Smooth muscle cell (in vitro differentiated cells): Measurements from ENCODE around the gene PDK2. TPM values are rescaled to one million over a fixed set of nuclear protein-coding genes. Genes with fewer than 3 reads are reported as not detected.

ENCODE experiments used
- DNase-seq: peaks from one replicate; lab custom pipeline; 2025; ENCODE audit not compliant: unreplicated experiment; lab: John Stamatoyannopoulos, UW
- H2AFZ ChIP-seq: fragments of 200-600 bp; sonication (generic); 2 replicates; pipeline ENCODE4 v1.6.0; 2016; ENCODE audit warnings: antibody characterized with exemption, low read depth, mild to moderate bottlenecking
- H3F3A ChIP-seq: fragments of 200-600 bp; sonication (generic); 2 replicates; pipeline ENCODE4 v1.6.0; 2017; ENCODE audit warnings: antibody characterized with exemption, low read depth
- H3K27ac ChIP-seq: fragments of 200-600 bp; sonication (generic); 2 replicates; pipeline ENCODE4 v1.5.1; 2016; ENCODE audit warnings: low read depth, mild to moderate bottlenecking
- H3K27me3 ChIP-seq: fragments of 200-600 bp; sonication (generic); 2 replicates; pipeline ENCODE4 v1.6.1; 2016; ENCODE audit warnings: low read depth, mild to moderate bottlenecking
- H3K36me3 ChIP-seq: fragments of 200-600 bp; sonication (generic); 2 replicates; pipeline ENCODE4 v1.5.1; 2016; ENCODE audit warnings: low read depth
- H3K4me1 ChIP-seq: fragments of 200-600 bp; sonication (generic); 2 replicates; pipeline ENCODE4 v1.5.1; 2016; ENCODE audit warnings: low read depth
- H3K4me2 ChIP-seq: fragments of 200-600 bp; sonication (generic); 2 replicates; pipeline ENCODE4 v1.6.0; 2016; ENCODE audit warnings: mild to moderate bottlenecking
- H3K4me3 ChIP-seq: fragments of 200-600 bp; sonication (generic); 2 replicates; pipeline ENCODE4 v1.5.1; 2016; ENCODE audit warnings: mild to moderate bottlenecking
- H3K79me2 ChIP-seq: fragments of 200-600 bp; sonication (generic); 2 replicates; pipeline ENCODE4 v1.6.0; 2016; ENCODE audit warnings: low read depth, mild to moderate bottlenecking
- H3K9ac ChIP-seq: fragments of 200-600 bp; sonication (generic); 2 replicates; pipeline ENCODE4 v1.6.0; 2016; ENCODE audit warnings: low read depth
- H3K9me3 ChIP-seq: fragments of 200-600 bp; sonication (generic); replicated peaks from 2 replicates; pipeline ENCODE4 v1.5.1; 2016; ENCODE audit warnings: low read depth
- H4K20me1 ChIP-seq: fragments of 200-600 bp; sonication (generic); 2 replicates; pipeline ENCODE4 v1.6.0; 2016; ENCODE audit warnings: low read depth
- WGBS: methylation state at CpG from one replicate; pipeline ENCODE4 v1.1.7; 2016; ENCODE audit warnings: low lambda C conversion rate; 5-methylcytosine and 5-hydroxymethylcytosine counted together
- polyA plus RNA-seq: library from polyadenylated mRNA; unstranded; fragments of >200 nt; fragmentation: Nextera tagmentation; extraction: Ambion mirVana; gene quantifications from 2 replicates; pipeline ENCODE4 v1.2.1, GENCODE V29; 2016
- total RNA-seq: library from RNA; depleted of rRNA; stranded (reverse); fragments of >200 nt; gene quantifications from 2 replicates; pipeline ENCODE4 v1.2.3, GENCODE V29; 2014
- TF ChIP-seq, protein P1 (sequence below): fragments of 200-600 bp; sonication (generic); IDR thresholded peaks from 2 replicates; pipeline ENCODE4 v1.5.1; 2017; ENCODE audit warnings: borderline replicate concordance, mild to moderate bottlenecking, antibody characterized with exemption; ENCODE audit not compliant: insufficient read depth, poor library complexity, severe bottlenecking

The PDK2 gene
- total and polyA plus RNA-seq, 2 experiments from 2014 or later = 28.2 to 36.5 TPM

DNA sequence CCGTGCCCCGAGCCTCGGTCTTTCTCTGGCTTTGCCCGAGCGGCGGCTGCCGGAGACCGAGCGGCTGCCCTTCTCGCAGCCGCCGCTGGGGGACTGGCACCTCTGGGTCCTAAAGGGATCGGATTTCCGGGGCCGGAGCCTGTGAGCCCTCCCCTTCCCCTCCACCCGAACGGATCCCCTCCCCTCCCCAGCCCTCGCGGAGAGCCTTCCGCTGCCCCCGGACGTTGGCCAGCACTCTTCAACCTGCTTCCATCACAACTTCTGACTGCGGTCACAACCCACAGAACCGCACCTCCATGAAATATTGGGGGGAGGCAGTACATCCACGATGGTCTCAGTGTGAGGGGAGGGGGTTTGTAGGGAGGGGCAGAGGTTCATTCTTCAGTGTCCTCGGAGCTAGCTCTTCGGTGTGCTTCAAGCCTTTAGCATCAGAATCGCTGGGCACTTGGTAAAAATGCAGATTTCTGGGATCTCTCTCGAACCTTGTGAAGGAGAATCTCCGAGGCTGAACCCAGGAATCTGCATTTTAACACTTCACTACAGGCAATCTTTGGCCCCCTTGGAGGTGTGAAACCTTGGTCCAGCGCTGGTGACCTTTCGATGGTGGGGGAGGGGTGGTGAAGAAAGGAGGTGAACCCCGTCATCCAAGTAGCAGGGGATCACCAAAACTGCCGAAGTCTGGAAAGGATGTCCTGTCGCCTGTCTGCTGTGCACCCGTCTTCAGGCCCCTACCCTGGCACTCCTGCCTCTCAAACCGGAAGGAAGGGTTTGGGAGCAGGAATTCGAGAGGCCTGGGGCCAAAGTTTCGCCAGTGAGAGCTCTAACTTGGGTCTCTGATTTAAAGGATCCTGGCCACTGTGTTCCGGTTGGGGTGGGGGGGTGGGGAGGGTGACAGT is 56.1 kb downstream of the PDK2 start:
- Histone ChIP-seq H3F3A (peaks cover 12% of the 10 kb centered on the region), H2AFZ (no peak overlapping the region), H3K27me3 (no peaks in the 10 kb centered on the region), H3K4me1 (peaks cover 30% of the 10 kb centered on the region), H3K4me3 (peak overlapping the region; percentile 99), H3K36me3 (no peaks in the 10 kb centered on the region), H3K9me3 (no peaks in the 10 kb centered on the region), H3K27ac (peak overlapping the region; percentile 45), H3K4me2 (peak overlapping the region; percentile 98), H3K79me2 (peaks cover 45% of the 10 kb centered on the region), H3K9ac (peak overlapping the region; percentile 74), H4K20me1 (peaks cover 36% of the 10 kb centered on the region)
- under 1% methylated on average over 19 of the region's 40 CpGs for WGBS
- peak; percentile 66 for DNase-seq
- TF ChIP-seq, protein P1, sequence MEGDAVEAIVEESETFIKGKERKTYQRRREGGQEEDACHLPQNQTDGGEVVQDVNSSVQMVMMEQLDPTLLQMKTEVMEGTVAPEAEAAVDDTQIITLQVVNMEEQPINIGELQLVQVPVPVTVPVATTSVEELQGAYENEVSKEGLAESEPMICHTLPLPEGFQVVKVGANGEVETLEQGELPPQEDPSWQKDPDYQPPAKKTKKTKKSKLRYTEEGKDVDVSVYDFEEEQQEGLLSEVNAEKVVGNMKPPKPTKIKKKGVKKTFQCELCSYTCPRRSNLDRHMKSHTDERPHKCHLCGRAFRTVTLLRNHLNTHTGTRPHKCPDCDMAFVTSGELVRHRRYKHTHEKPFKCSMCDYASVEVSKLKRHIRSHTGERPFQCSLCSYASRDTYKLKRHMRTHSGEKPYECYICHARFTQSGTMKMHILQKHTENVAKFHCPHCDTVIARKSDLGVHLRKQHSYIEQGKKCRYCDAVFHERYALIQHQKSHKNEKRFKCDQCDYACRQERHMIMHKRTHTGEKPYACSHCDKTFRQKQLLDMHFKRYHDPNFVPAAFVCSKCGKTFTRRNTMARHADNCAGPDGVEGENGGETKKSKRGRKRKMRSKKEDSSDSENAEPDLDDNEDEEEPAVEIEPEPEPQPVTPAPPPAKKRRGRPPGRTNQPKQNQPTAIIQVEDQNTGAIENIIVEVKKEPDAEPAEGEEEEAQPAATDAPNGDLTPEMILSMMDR = peak; percentile 59

DNA sequence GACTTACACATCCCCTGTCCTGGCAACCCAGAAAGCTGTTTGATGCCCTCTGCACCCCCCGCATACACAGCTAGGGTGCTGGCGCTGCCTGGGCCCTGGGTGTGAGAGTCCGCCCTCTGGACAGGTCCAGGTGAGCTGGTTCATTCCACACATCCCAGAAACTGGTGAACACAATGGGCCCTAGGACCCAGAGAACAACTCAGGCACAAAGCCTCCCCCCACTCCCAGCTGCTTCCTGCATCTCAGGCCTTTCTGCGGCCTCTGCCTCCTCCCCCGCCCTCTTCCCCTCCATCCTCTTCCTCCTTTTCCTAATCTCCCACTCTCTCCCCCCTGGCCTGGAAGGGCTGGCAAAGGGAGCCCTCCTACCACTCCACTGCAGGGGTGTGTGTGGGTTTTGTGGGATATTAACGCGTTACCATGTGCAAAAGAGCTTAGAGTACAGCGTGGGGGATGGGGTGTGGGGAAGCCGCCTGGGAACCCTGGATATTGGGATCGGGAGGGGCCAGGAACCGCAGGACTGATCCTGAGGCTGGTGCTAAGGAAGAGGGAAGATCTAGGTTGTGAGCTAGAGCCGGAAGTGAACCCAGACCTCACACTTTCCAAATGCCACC is 56.9 kb downstream of the PDK2 start:
- WGBS = 2% methylated on average over 12 of the region's 12 CpGs
- DNase-seq = peak; percentile 62
- Histone ChIP-seq H4K20me1 (peaks cover 29% of the 10 kb centered on the region), H3K9me3 (no peaks in the 10 kb centered on the region), H3K27ac (peak overlapping the region; percentile 45), H3K4me1 (peaks cover 28% of the 10 kb centered on the region), H3F3A (peaks cover 12% of the 10 kb centered on the region), H2AFZ (peak overlapping the region; percentile 35), H3K4me2 (peak overlapping the region; percentile 98), H3K9ac (no peak overlapping the region), H3K79me2 (peaks cover 38% of the 10 kb centered on the region), H3K36me3 (no peaks in the 10 kb centered on the region), H3K27me3 (no peaks in the 10 kb centered on the region), H3K4me3 (peak overlapping the region; percentile 99)
- TF ChIP-seq, protein P1 = no peak

DNA sequence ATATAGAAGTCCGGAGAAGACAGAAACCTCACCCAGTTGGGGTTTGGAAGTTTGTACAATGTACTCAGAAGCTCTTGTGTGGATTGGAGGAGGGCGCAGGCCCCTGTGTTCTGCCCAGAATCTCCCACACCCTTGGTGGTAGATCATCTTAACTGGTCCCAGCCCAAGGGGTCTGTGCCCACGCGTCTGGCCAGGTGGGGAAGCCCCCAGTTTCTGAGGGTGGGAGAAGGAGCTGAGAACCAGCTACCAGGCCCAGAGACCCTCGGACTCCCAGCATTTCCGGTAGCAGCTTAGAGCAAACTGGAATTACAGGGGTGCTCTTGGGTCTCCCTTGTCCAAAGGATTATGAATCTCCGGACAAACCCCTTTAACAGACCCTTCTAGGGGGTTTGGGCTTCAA is 57.6 kb downstream of the PDK2 start:
- peaks cover 31% of the 10 kb centered on the region for H3K79me2 ChIP-seq
- WGBS = 86% methylated on average over 7 of the region's 7 CpGs
- H2AFZ ChIP-seq = no peak overlapping the region
- H3F3A ChIP-seq = peaks cover 12% of the 10 kb centered on the region
- TF ChIP-seq, protein P1 = no peak
- no peak overlapping the region for H3K9ac ChIP-seq
- no peaks in the 10 kb centered on the region for H3K9me3 ChIP-seq
- no peak overlapping the region for H3K27ac ChIP-seq
- H4K20me1 ChIP-seq = peaks cover 22% of the 10 kb centered on the region
- peaks cover 21% of the 10 kb centered on the region for H3K4me1 ChIP-seq
- peak overlapping the region; percentile 98 for H3K4me2 ChIP-seq
- no peak overlapping the region for H3K4me3 ChIP-seq
- no peak for DNase-seq
- no peaks in the 10 kb centered on the region for H3K36me3 ChIP-seq
- H3K27me3 ChIP-seq = no peaks in the 10 kb centered on the region
